Measurements from ENCODE around the gene ERICH3.

Gene ERICH3

DNA sequence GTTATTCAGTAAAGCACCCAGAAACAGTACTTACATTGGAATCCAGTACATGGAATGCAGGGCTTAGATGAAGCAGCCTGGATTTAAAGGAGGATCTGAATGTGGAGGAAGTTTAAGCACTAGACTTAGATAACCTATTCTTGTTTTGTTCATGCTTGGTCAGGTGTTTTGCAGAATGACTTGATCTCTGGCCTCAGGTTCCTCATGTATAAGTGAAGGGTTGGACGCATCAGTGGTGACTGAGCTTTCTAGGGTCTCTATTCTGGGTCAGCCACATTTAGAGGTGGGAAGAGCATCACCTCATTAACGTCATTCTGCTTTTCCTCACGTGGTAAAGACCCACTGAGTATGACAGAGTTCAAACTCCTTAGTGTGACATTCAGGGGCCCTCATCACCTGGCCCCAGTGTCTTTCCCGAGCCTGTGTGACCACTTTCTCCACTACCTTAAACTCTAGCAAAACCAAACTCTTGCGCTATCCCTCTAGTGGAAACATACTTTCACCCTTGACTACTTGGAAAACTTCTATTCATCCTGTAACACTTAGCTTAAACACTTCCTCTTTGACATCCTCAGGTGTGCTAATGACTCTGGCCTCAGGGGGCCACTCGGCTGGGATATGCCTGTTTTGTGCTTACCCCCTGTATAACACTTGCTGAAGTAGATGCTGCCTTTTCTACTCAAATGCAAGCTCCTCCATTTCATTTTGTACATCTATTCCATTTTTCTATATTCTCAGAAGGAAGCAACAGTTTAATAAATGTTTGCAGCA, 871 bp upstream of the ERICH3 start:
- DNase-seq: peak; percentile 8

DNA sequence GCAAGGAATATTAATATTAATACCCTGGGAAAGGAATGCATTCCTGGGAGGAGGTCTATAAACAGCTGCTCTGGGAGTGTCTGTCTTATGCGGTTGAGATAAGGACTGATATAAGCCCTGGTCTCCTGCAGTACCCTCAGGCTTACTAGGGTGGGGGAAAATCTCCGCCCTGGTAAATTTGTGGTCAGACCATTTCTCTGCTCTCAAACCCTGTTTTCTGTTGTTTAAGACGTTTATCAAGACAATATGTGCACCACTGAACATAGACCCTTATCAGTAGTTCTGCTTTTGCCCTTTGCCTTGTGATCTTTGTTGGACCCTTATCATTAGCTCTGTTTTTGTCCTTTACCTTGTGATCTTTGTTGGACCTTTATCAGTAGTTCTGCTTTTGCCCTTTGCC, 2.7 kb downstream of the ERICH3 start:
- peak; percentile 53 for DNase-seq

GRCh38 chr1:74654708-74655107, 18.9 kb downstream of the ERICH3 start:
- DNase-seq: no peak

GRCh38 chr1:74652711-74653139, 20.9 kb downstream of the ERICH3 start:
- DNase-seq: peak; percentile 27

- no peak for DNase-seq
These were observed 23.0 kb downstream of the ERICH3 start for GRCh38 chr1:74650561-74650960.

DNA sequence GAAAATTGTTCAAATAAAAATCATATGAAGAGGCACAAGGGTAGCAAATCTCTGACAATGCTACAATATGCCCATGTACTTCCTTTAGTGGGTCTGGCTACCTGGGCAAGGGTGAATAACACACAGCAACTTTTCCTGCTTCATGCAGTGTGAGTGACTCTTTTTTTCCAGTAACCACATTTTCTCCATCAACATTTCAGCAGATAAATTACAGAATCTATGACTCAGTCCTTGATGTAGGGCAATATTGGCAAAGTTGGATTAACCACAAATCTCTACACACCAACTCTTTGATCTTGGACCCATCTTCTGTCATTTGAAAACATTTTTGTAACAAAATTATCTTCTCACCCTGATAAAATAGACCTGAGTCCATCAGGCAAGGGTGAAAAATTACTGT, 31.7 kb downstream of the ERICH3 start:
- DNase-seq: no peak

DNA sequence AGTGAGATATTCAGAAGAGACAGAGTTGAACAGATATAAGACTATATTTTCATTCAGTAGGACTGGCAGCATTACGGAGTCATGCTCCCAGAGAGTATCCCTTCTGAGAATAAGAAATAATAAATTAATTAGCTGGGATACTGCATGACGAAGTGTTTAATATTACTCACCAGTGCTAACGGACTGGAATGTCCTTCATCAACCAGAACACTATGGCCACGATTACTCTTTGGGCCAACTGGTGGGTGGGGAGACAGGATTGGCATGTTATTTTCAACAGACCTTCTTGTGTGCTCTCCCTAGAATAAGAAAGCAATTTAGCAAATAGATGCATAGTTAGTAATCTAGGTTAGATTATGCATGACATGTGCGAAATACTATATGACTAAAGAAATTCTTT, 32.4 kb downstream of the ERICH3 start:
- no peak for DNase-seq

- no peak for DNase-seq
These were observed 36.3 kb downstream of the ERICH3 start for GRCh38 chr1:74637296-74637695.

- no peak for DNase-seq
These were observed 44.3 kb downstream of the ERICH3 start for GRCh38 chr1:74629283-74629682.

DNA sequence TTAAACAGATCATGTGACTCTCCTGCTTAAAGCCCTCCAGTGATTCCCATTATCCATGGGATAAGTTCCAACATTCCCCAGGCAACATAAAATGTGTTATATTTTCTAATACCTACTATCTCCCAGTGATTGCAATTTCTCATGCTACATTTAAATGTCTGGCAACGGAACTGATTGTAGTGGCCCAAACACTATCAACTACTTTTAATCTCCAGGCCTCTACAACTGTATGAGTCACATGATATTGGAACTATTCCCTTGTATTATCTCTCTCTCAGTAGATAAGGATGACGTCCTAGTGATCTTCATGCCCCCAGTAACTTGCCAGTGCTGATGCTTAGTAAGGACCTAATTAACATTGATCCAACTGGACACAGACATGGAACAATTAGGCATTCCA, 49.9 kb downstream of the ERICH3 start:
- DNase-seq: no peak

GRCh38 chr1:74620242-74620641, 53.4 kb downstream of the ERICH3 start:
- DNase-seq: no peak

GRCh38 chr1:74618974-74619373, 54.6 kb downstream of the ERICH3 start:
- no peak for DNase-seq

DNA sequence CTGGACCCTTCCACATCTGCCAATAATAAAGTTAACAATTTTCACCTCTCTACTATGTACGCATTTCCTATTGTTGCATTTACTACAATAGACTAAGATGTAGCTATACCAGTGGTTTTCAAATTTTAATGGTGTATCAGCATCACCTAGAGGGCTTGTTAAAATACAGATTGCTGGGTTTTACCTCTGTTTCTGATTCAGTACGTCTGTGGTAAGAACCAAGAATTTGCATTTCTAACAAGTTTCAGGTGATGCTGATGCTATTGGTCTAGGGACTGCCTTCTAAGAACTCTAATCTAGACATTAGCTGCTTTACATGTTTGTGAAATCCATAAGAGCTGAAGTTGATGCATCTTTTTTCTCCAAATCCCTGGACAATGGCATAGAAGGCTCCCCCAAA, 59.7 kb downstream of the ERICH3 start:
- no peak for DNase-seq

GRCh38 chr1:74611887-74612286, 61.7 kb downstream of the ERICH3 start:
- peak; percentile 1 for DNase-seq

DNA sequence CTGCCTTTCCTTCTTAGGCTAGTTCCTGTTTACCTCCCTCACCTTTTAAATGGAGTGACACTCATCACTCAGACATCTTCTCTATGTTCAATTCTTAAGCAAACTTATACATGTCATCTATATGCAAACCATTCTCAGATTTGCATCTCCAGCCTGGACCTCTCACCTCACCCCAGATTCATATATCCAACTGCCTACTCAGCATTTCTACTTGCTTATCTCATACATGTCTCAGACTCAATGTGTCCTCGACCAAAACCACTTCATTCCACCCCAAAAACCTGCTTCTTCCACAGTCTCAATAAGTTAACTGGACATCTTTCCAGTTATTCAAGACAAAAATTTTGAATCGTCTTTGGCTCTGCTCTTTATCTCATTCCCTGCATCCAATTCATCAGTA, 62.6 kb downstream of the ERICH3 start:
- DNase-seq: no peak

- DNase-seq: no peak
These were observed 63.7 kb downstream of the ERICH3 start for GRCh38 chr1:74609810-74610371.

GRCh38 chr1:74596717-74597116, 76.9 kb downstream of the ERICH3 start:
- DNase-seq: no peak

GRCh38 chr1:74593887-74594866, 79.4 kb downstream of the ERICH3 start:
- DNase-seq: no peak

- DNase-seq: no peak
These were observed 80.8 kb downstream of the ERICH3 start for GRCh38 chr1:74592580-74593355.

DNA sequence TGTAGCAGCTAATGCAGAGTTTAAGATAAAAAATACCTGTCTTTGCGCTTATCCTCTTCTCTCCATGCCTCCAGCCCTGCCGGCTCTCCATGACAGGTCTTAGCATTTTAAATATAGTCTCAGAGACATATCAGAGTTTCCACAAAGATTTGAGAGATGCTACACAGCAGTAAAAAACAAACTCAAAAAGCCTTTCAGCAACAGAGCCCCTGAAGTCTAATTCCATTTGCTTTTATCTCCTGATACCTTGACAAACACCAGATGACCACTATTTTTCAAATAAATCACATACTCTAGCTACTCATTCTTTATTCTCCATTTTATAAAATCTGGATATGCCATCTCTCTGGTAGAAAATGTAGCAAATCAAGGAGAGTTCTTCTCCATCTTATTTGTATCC, 81.6 kb downstream of the ERICH3 start:
- DNase-seq: no peak

GRCh38 chr1:74590288-74590687, 83.3 kb downstream of the ERICH3 start:
- DNase-seq: no peak

GRCh38 chr1:74587888-74588287, 85.7 kb downstream of the ERICH3 start:
- DNase-seq: no peak

Data from hematopoietic multipotent progenitor cell treated with erythropoietin and hydrocortisone succinate and interleukin-3 and kit ligand, for 4 days (in vitro differentiated cells).